Measurements from ENCODE around the gene PUDP.

The PUDP gene

GRCh38 chrX:7119950-7120877, 27.7 kb downstream of the PUDP start:
- DNase-seq (ENCODE audit: low read depth) = no peak
- TF ChIP-seq CTCF (conservative IDR thresholded peaks at IDR 0.05; ENCODE audit: low read length) = no peak
- H3K4me3 ChIP-seq (ENCODE audit: low read length) = no peak overlapping the region

- TF ChIP-seq CTCF (conservative IDR thresholded peaks at IDR 0.05; ENCODE audit: low read length) = no peak
- DNase-seq (ENCODE audit: low read depth) = no peak
- no peak overlapping the region for H3K4me3 ChIP-seq (ENCODE audit: low read length)
Observed at GRCh38 chrX:7117587-7117986, 30.4 kb downstream of the PUDP start.

GRCh38 chrX:7116081-7116480, 31.9 kb downstream of the PUDP start:
- no peak overlapping the region for H3K4me3 ChIP-seq (ENCODE audit: low read length)
- no peak for DNase-seq (ENCODE audit: low read depth)
- TF ChIP-seq CTCF (conservative IDR thresholded peaks at IDR 0.05; ENCODE audit: low read length) = no peak

GRCh38 chrX:7115557-7115956, 32.4 kb downstream of the PUDP start:
- H3K4me3 ChIP-seq (ENCODE audit: low read length) = no peak overlapping the region
- TF ChIP-seq CTCF (conservative IDR thresholded peaks at IDR 0.05; ENCODE audit: low read length) = no peak
- DNase-seq (ENCODE audit: low read depth) = peak; percentile 26

- H3K4me3 ChIP-seq (ENCODE audit: low read length) = no peak overlapping the region
- no peak for DNase-seq (ENCODE audit: low read depth)
- TF ChIP-seq CTCF (conservative IDR thresholded peaks at IDR 0.05; ENCODE audit: low read length) = no peak
Observed at GRCh38 chrX:7112071-7112470, 35.9 kb downstream of the PUDP start.

GRCh38 chrX:7111518-7111917, 36.4 kb downstream of the PUDP start:
- H3K4me3 ChIP-seq (ENCODE audit: low read length) = no peak overlapping the region
- no peak for TF ChIP-seq CTCF (conservative IDR thresholded peaks at IDR 0.05; ENCODE audit: low read length)
- DNase-seq (ENCODE audit: low read depth) = no peak

- H3K4me3 ChIP-seq (ENCODE audit: low read length) = no peak overlapping the region
- TF ChIP-seq CTCF (conservative IDR thresholded peaks at IDR 0.05; ENCODE audit: low read length) = no peak
- no peak for DNase-seq (ENCODE audit: low read depth)
Observed at GRCh38 chrX:7110821-7111276, 37.1 kb downstream of the PUDP start.

Data from AG10803 (cell line).